Measurements from ENCODE around the gene EXOC3. TPM values are rescaled to one million over a fixed set of nuclear protein-coding genes. Genes with fewer than 3 reads are reported as not detected.

The EXOC3 gene
- total and polyA plus RNA-seq, 2 of the 8 experiments (the other 6 are each of a cell fraction or from before 2014, with no cell fraction given), result 14.4 to 30.0 TPM

DNA sequence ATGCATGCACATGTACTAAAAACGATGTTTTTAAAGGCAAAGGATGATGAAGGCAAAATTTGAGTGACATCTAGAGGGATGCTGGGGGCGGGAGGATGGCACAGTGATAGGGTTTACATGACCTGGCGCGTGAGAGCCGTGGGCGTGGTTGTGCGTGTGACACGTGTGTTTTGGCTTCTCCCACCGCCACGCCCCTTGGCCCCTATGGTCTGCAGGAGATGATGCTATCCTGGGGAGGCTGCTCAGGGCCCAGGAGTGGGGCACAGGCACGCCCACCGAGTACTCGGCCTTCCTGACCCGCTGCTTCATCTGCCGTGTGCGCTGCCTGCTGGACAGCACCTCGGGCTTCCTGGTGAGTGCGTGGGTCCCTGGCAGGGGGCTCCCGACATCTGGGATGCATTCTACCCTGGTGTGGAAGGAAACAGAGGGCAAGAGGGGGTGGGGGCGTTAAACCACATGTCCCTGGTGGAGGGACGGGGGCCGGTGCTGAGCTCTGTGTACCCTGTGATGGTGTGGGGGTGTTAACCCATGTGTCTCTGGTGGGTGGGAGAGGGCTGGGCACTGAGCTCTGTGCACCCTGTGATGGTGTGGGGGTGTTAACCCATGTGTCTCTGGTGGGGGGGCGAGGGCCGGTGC is 19.2 kb upstream of the EXOC3 start:
- H3K4me1 ChIP-seq (replicated peaks in 1 of 4; ENCODE audit: control insufficient read depth in 3 of 4, insufficient read depth in 4 of 4, low read length in 3 of 4), result peaks cover 0 to 3% (median 0%) of the 10 kb centered on the region in 4 experiments; a peak in 1 of 7 replicates
- 92% methylated on average over 24 of the region's 24 CpGs; no CpG with 5 or more reads in 1 of the 2 experiments for WGBS, 2 experiments (ENCODE audit: extremely low coverage in 1 of 2, insufficient coverage in 1 of 2, insufficient read length in 1 of 2, insufficient replicate concordance in 2 of 2, low coverage in 1 of 2, low lambda C conversion rate in 2 of 2, missing lambda C conversion rate in 1 of 2)
- CTCF ChIA-PET (ENCODE audit: partially characterized antibody), result interaction anchor here (0.8 to 3.0 kb wide), 10 partner anchors 8 to 107 kb away, joined by 3 to 8 read pairs (median 4); no protein-coding TSS in a partner anchor

More for the DNA sequence above, 19.2 kb upstream of the EXOC3 start:
- Histone ChIP-seq H2BK20ac (ENCODE audit: low read length) (no peak overlapping the region), H3K23ac (ENCODE audit: insufficient read length) (no peak overlapping the region), H4K20me1 (replicated peaks in 1 of 2; ENCODE audit: control insufficient read depth in 1 of 2, insufficient read depth in 2 of 2, low read length in 2 of 2) (peaks cover 0 to 4% of the 10 kb centered on the region in 2 experiments), H3K9ac (replicated peaks in 1 of 4; ENCODE audit: extremely low read depth in 1 of 4, low read depth in 3 of 4, low read length in 3 of 4) (no peak overlapping the region), H2AFZ (ENCODE audit: low read length) (no peak overlapping the region), H3K36me3 (ENCODE audit: control insufficient read depth in 2 of 4, insufficient read depth in 4 of 4, low read length in 3 of 4) (no peaks in the 10 kb centered on the region), H2AK5ac (ENCODE audit: low read depth, low read length) (no peak overlapping the region), H2BK5ac (ENCODE audit: low read depth, low read length) (no peak overlapping the region), H4K8ac (ENCODE audit: extremely low read depth, insufficient read depth, low read length) (no peak overlapping the region), H4K91ac (replicated peaks; ENCODE audit: insufficient read length, low read length) (no peak overlapping the region), H2BK120ac (replicated peaks; ENCODE audit: low read depth, low read length) (no peak overlapping the region), H3K56ac (replicated peaks; ENCODE audit: insufficient read length, low read depth, low read length) (no peak overlapping the region), H3K23me2 (ENCODE audit: low read depth, low read length) (peaks cover 10% of the 10 kb centered on the region; the same call in 1 of the 2 replicates), H3K9me3 (ENCODE audit: insufficient read depth in 2 of 2, low read depth in 1 of 2, low read length in 1 of 2) (peaks cover 0 to 3% of the 10 kb centered on the region in 2 experiments; a peak in 1 of 4 replicates), H3K27me3 (replicated peaks in 1 of 4; ENCODE audit: control insufficient read depth in 3 of 4, extremely low read depth in 1 of 4, insufficient read depth in 3 of 4, low read length in 3 of 4) (no peaks in the 10 kb centered on the region), H3K79me2 (ENCODE audit: control insufficient read depth in 1 of 2, insufficient read depth in 2 of 2, low read length in 2 of 2) (no peaks in the 10 kb centered on the region), H3K79me1 (ENCODE audit: low read depth, low read length) (no peaks in the 10 kb centered on the region), H2BK12ac (ENCODE audit: low read depth, low read length) (no peak overlapping the region), H2BK15ac (ENCODE audit: low read length) (no peak overlapping the region), H3K4me3 (ENCODE audit: extremely low read depth in 1 of 4, insufficient read depth in 2 of 4, low read depth in 3 of 4, low read length in 4 of 4) (no peak overlapping the region), H3K27ac (ENCODE audit: low read depth, low read length) (no peak overlapping the region), H3K4me2 (ENCODE audit: insufficient read depth in 1 of 2, low read depth in 2 of 2, low read length in 2 of 2) (no peak overlapping the region), H3K14ac (ENCODE audit: insufficient read length) (no peak overlapping the region), H3K4ac (replicated peaks; ENCODE audit: insufficient read length, low read depth, low read length) (no peak overlapping the region), H3K18ac (ENCODE audit: extremely low read depth, low read length) (no peak overlapping the region), H4K5ac (ENCODE audit: insufficient read length, low read depth, low read length) (no peak overlapping the region)
- TF ChIP-seq TBP (IDR thresholded peaks at IDR 0.05; ENCODE audit: low read depth, low read length) (no peak), TCF12 (IDR thresholded peaks at IDR 0.05; ENCODE audit: low read depth, low read length) (no peak), EP300 (IDR thresholded peaks at IDR 0.05; ENCODE audit: borderline replicate concordance in 1 of 2, low read depth in 2 of 2, low read length in 2 of 2) (no peak), BACH1 (IDR thresholded peaks at IDR 0.05; ENCODE audit: low read length) (no peak)
- POLR2A ChIA-PET (ENCODE audit: partially characterized antibody), result no interaction called here
- DNase-seq (ENCODE audit: low read depth in 1 of 2, low spot score in 2 of 2), result no peak
- FAIRE-seq, result no peak
